DMS114 treated with DMSO at 0.1 percent for 48 hours (cell line): Measurements from ENCODE around the gene FZD4.
"Not testable (repeated sequence)": the region's sequence is repeated elsewhere in the genome, so short reads cannot be mapped to it uniquely, and the experiment has no call there.

Experiments used
- DNase-seq: peaks from one replicate; lab custom pipeline; 2025; ENCODE audit not compliant: unreplicated experiment; lab: John Stamatoyannopoulos, UW

Gene FZD4

GRCh38 chr11:86977441-86978050, 22.4 kb upstream of the FZD4 start:
- DNase-seq = no peak

GRCh38 chr11:86972734-86973133, 17.5 kb upstream of the FZD4 start:
- DNase-seq = no peak

GRCh38 chr11:86969258-86969657, 14.1 kb upstream of the FZD4 start:
- no peak for DNase-seq

GRCh38 chr11:86967601-86968000, 12.4 kb upstream of the FZD4 start:
- DNase-seq = not testable (repeated sequence)

GRCh38 chr11:86957976-86958646, 2.9 kb upstream of the FZD4 start:
- no peak for DNase-seq

- DNase-seq = no peak
These were observed 1.7 kb upstream of the FZD4 start for GRCh38 chr11:86956905-86957195.

- DNase-seq = no peak
These were observed 159 bp downstream of the FZD4 start for GRCh38 chr11:86955111-86955360.

- DNase-seq = no peak
These were observed 705 bp downstream of the FZD4 start for GRCh38 chr11:86954269-86955110.

GRCh38 chr11:86952221-86952875, 2.8 kb downstream of the FZD4 start:
- DNase-seq = no peak

GRCh38 chr11:86951706-86952105, 3.5 kb downstream of the FZD4 start:
- no peak for DNase-seq

GRCh38 chr11:86950661-86950995, 4.6 kb downstream of the FZD4 start:
- no peak for DNase-seq

GRCh38 chr11:86949995-86950660, 5.1 kb downstream of the FZD4 start:
- no peak for DNase-seq

GRCh38 chr11:86948733-86949132, 6.5 kb downstream of the FZD4 start:
- no peak for DNase-seq

- no peak for DNase-seq
These were observed 7.7 kb downstream of the FZD4 start for GRCh38 chr11:86947541-86947940.

- DNase-seq = not testable (repeated sequence)
These were observed 11.7 kb downstream of the FZD4 start for GRCh38 chr11:86943505-86943904.

- DNase-seq = no peak
These were observed 13.2 kb downstream of the FZD4 start for GRCh38 chr11:86941871-86942599.

- DNase-seq = no peak
These were observed 13.9 kb downstream of the FZD4 start for GRCh38 chr11:86941077-86941870.

- no peak for DNase-seq
These were observed 14.9 kb downstream of the FZD4 start for GRCh38 chr11:86940122-86940777.
